OCI-LY7 (cell line): ENCODE results near the gene ANP32A. TPM values are rescaled to one million over a fixed set of nuclear protein-coding genes. Genes with fewer than 3 reads are reported as not detected.

Experiments
- BruUV-seq: library from RNA; stranded (reverse); fragments of 400-500 nt; replicated peaks from 2 replicates; lab custom pipeline; 2021; lab: Mats Ljungman, UMichigan
- CTCF ChIA-PET: fragments of 300-600 bp; sonication (Branson Sonifier 250); formaldehyde crosslinking; loops from one replicate; lab custom pipeline; 2022; ENCODE audit warnings: antibody characterized with exemption; ENCODE audit not compliant: unreplicated experiment; lab: Charles Lee
- POLR2A ChIA-PET: fragments of 300-600 bp; sonication (Branson Sonifier 250); formaldehyde crosslinking; loops from one replicate; lab custom pipeline; 2022; ENCODE audit warnings: antibody characterized with exemption; lab: Charles Lee
- DNase-seq: peaks from one replicate; pipeline ENCODE4 v3.0.0-alpha.2; 2015; ENCODE audit warnings: low spot score
- H2AFZ ChIP-seq: fragments of 200-600 bp; sonication (generic), shearing (Covaris generic); 2 replicates; pipeline ENCODE4 v1.6.1; 2014; ENCODE audit warnings: mild to moderate bottlenecking, antibody characterized with exemption, low read length, moderate library complexity
- H3K27ac ChIP-seq: fragments of 200-600 bp; sonication (generic); 2 replicates; pipeline ENCODE4 v1.5.1; 2014; ENCODE audit warnings: mixed run types, low read depth, mild to moderate bottlenecking, moderate library complexity, low read length, inconsistent platforms; ENCODE audit not compliant: poor library complexity, severe bottlenecking
- H3K36me3 ChIP-seq: fragments of 200-600 bp; sonication (generic); 2 replicates; pipeline ENCODE4 v1.6.1; 2014; ENCODE audit warnings: mild to moderate bottlenecking, antibody characterized with exemption, low read length, moderate library complexity, mixed read lengths; ENCODE audit not compliant: insufficient read depth
- H3K4me1 ChIP-seq: fragments of 200-600 bp; sonication (generic); 2 replicates; pipeline ENCODE4 v1.5.1; 2014; ENCODE audit warnings: mild to moderate bottlenecking, low read length; ENCODE audit not compliant: insufficient read depth, poor library complexity, severe bottlenecking
- H3K4me2 ChIP-seq: fragments of 200-600 bp; sonication (generic); 2 replicates; pipeline ENCODE4 v1.6.1; 2014; ENCODE audit warnings: mild to moderate bottlenecking, low read length
- H3K4me3 ChIP-seq: fragments of 200-600 bp; sonication (generic); 2 replicates; pipeline ENCODE4 v1.5.1; 2014; ENCODE audit warnings: mild to moderate bottlenecking, low read depth, low read length; ENCODE audit not compliant: poor library complexity, severe bottlenecking
- H3K79me2 ChIP-seq: fragments of 200-600 bp; sonication (generic); 2 replicates; pipeline ENCODE4 v1.6.1; 2016; ENCODE audit warnings: low read depth, mild to moderate bottlenecking, low read length, moderate library complexity, mixed read lengths; ENCODE audit not compliant: insufficient read depth
- H3K9me2 ChIP-seq: fragments of 200-600 bp; sonication (generic); 2 replicates; pipeline ENCODE4 v1.6.1; 2016; ENCODE audit warnings: mild to moderate bottlenecking, low read length, mixed read lengths; ENCODE audit not compliant: insufficient read depth
- H3K9me3 ChIP-seq: fragments of 200-600 bp; sonication (generic); 2 replicates; pipeline ENCODE4 v1.6.1; 2014; ENCODE audit warnings: mild to moderate bottlenecking, mixed run types, low read length, mixed read lengths
- H4K20me1 ChIP-seq: fragments of 200-600 bp; sonication (generic); 2 replicates; pipeline ENCODE4 v1.6.1; 2014; ENCODE audit warnings: mild to moderate bottlenecking, antibody characterized with exemption, low read length, moderate library complexity, mixed read lengths; ENCODE audit not compliant: insufficient read depth
- CTCF ChIP-seq: fragments of 200-600 bp; sonication (generic); conservative IDR thresholded peaks from 2 replicates; pipeline ENCODE4 v1.5.1; 2014; ENCODE audit warnings: mild to moderate bottlenecking, antibody characterized with exemption, low read length, moderate library complexity, mixed read lengths
- EZH2phosphoT487 ChIP-seq: fragments of 200-600 bp; sonication (generic); IDR thresholded peaks from 2 replicates; pipeline ENCODE4 v1.6.1; 2018; ENCODE audit warnings: low read depth, borderline replicate concordance, mild to moderate bottlenecking, mixed run types, antibody characterized with exemption, low read length, moderate library complexity, mixed read lengths
- intact Hi-C: fragments of 100-400 bp; cut with micrococcal nuclease; formaldehyde crosslinking; loops from one replicate; pipeline ENCODE4 v1.10.0; 2022; ENCODE audit not compliant: unreplicated experiment
- total RNA-seq, 2 experiments: library from RNA; depleted of rRNA in 1 of 2; stranded (reverse); fragments of >200 nt in 1 of 2; shearing (Covaris generic) in 1 of 2; gene quantifications; 2 replicates each; pipeline ENCODE4 v1.2.3, GENCODE V29; 2014 to 2022

Gene ANP32A
- total RNA-seq, 2 experiments from 2014 or later: 232 to 580 TPM

GRCh38 chr15:68797599-68798345 is 22.9 kb downstream of the ANP32A start:
- H3K4me1 ChIP-seq: peaks cover 86% of the 10 kb centered on the region
- H3K9me3 ChIP-seq: no peaks in the 10 kb centered on the region
- H3K27ac ChIP-seq: no peak overlapping the region
- H3K79me2 ChIP-seq: peaks cover 100% of the 10 kb centered on the region
- peak overlapping the region; percentile 46; the same call in 1 of the 2 replicates for H3K4me2 ChIP-seq
- TF ChIP-seq EZH2phosphoT487: no peak
- no peak for TF ChIP-seq CTCF
- ChIA-PET CTCF (no interaction called here), POLR2A (interaction anchor here (1.3 kb wide), 1 partner anchor 18 kb away, joined by 4 read pairs; no protein-coding TSS in a partner anchor)
- peaks cover 86% of the 10 kb centered on the region for H4K20me1 ChIP-seq
- intact Hi-C loops: no loop called here
- no peak overlapping the region for H3K4me3 ChIP-seq
- H2AFZ ChIP-seq: no peak overlapping the region
- BruUV-seq: no TSS peak
- no peaks in the 10 kb centered on the region for H3K9me2 ChIP-seq
- H3K36me3 ChIP-seq: peaks cover 97% of the 10 kb centered on the region
- no peak for DNase-seq

- no peak for DNase-seq
- TF ChIP-seq EZH2phosphoT487 (no peak), CTCF (no peak)
- CTCF ChIA-PET: no interaction called here
- peak overlapping the region; percentile 46; the same call in 1 of the 2 replicates for H3K4me2 ChIP-seq
- no peak overlapping the region for H3K4me3 ChIP-seq
- peaks cover 88% of the 10 kb centered on the region for H4K20me1 ChIP-seq
- no peak overlapping the region for H3K27ac ChIP-seq
- POLR2A ChIA-PET: no interaction called here
- no peaks in the 10 kb centered on the region for H3K9me3 ChIP-seq
- no TSS peak for BruUV-seq
- peaks cover 87% of the 10 kb centered on the region for H3K4me1 ChIP-seq
- H2AFZ ChIP-seq: no peak overlapping the region
- H3K36me3 ChIP-seq: peaks cover 98% of the 10 kb centered on the region
- peaks cover 100% of the 10 kb centered on the region for H3K79me2 ChIP-seq
- intact Hi-C loops: no loop called here
- no peaks in the 10 kb centered on the region for H3K9me2 ChIP-seq
These were observed 23.5 kb downstream of the ANP32A start for GRCh38 chr15:68797191-68797590.

GRCh38 chr15:68796576-68796975 is 24.1 kb downstream of the ANP32A start:
- ChIA-PET POLR2A (no interaction called here), CTCF (no interaction called here)
- H3K79me2 ChIP-seq: peaks cover 100% of the 10 kb centered on the region
- peaks cover 98% of the 10 kb centered on the region for H3K36me3 ChIP-seq
- peaks cover 88% of the 10 kb centered on the region for H4K20me1 ChIP-seq
- intact Hi-C loops: no loop called here
- no peak overlapping the region for H3K27ac ChIP-seq
- H3K4me3 ChIP-seq: no peak overlapping the region
- no peak overlapping the region for H2AFZ ChIP-seq
- DNase-seq: no peak
- no TSS peak for BruUV-seq
- no peak for TF ChIP-seq EZH2phosphoT487
- H3K4me2 ChIP-seq: peak overlapping the region; percentile 46
- peaks cover 87% of the 10 kb centered on the region for H3K4me1 ChIP-seq
- no peaks in the 10 kb centered on the region for H3K9me3 ChIP-seq
- no peaks in the 10 kb centered on the region for H3K9me2 ChIP-seq
